Measurements from ENCODE around the gene RABGAP1L. TPM values are rescaled to one million over a fixed set of nuclear protein-coding genes. Genes with fewer than 3 reads are reported as not detected.

Gene RABGAP1L
- polyA plus RNA-seq, 1 donor: 51.9 TPM

DNA sequence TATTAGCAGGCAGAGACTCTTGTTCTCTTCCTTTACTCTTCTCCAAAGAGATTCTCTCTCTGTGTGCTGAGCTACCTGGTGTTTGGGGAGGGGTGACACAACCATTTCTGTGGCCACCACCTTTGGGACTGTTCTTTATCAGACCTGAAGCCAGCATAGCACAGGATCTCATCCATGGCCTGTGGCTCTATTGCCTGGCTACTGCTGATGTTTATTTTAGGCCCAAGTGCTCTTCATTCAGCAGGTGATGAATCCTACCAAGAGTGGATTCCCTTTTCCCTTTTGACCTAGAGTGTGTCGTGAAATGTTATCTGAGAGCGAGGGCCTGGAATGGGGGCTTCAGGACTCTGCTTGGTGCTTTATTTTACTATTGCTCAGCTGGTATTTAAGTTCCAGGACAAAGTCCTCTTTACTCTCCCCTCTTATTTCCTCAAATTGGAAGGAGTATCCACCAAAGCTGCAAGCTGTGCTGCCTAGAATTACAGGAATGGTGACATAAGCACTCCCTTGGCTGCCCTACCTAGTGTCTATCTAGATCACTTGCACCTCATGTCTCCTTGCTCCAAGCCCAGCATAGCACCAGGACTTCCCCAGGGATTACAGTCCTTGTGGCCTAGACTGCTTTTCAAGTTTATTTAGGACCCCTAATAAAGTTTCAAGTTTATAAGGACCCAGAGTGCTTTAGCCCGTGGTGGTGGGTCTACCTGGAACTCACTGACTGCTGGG is 193.7 kb downstream of the RABGAP1L start:
- Histone ChIP-seq H3K27me3 (ENCODE audit: control insufficient read depth, insufficient read depth, low read length) (no peaks in the 10 kb centered on the region), H3K4me3 (ENCODE audit: low read length) (no peak overlapping the region), H3K4me1 (ENCODE audit: control insufficient read depth, insufficient read depth, low read length) (no peaks in the 10 kb centered on the region), H3K27ac (ENCODE audit: low read length) (no peak overlapping the region), H3K9me3 (ENCODE audit: control insufficient read depth, low read depth, low read length) (peaks cover 2% of the 10 kb centered on the region), H3K36me3 (ENCODE audit: control insufficient read depth, insufficient read depth, low read length) (no peaks in the 10 kb centered on the region)
- no peak for DNase-seq
- WGBS (ENCODE audit: insufficient coverage, low lambda C conversion rate): no CpG with 5 or more reads among the region's 3 CpGs

DNA sequence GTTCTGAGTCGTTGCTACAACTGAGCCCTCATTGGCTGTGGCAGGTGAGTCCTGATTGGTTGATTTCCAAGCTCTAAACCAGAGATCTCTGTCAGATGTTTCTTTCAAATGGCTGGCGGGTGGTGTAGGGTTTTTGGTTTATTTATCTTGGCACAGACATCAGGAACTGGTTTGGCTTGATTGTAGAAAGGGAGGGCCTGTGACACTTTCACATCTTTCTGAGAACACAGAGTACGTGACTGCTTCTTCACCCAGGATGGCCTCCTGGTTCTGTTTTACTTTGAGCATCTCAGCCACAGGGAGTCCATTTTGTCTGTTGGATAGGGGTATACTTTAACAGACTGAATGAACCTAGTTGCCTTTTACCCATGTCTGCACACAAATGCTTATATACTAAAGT is 199.0 kb downstream of the RABGAP1L start:
- Histone ChIP-seq H3K27ac (ENCODE audit: low read length) (no peak overlapping the region), H3K27me3 (ENCODE audit: control insufficient read depth, insufficient read depth, low read length) (no peaks in the 10 kb centered on the region), H3K9me3 (ENCODE audit: control insufficient read depth, low read depth, low read length) (no peaks in the 10 kb centered on the region), H3K4me3 (ENCODE audit: low read length) (no peak overlapping the region), H3K36me3 (ENCODE audit: control insufficient read depth, insufficient read depth, low read length) (no peaks in the 10 kb centered on the region), H3K4me1 (ENCODE audit: control insufficient read depth, insufficient read depth, low read length) (no peaks in the 10 kb centered on the region)
- WGBS (ENCODE audit: insufficient coverage, low lambda C conversion rate): no CpG with 5 or more reads among the region's 3 CpGs
- no peak for DNase-seq

DNA sequence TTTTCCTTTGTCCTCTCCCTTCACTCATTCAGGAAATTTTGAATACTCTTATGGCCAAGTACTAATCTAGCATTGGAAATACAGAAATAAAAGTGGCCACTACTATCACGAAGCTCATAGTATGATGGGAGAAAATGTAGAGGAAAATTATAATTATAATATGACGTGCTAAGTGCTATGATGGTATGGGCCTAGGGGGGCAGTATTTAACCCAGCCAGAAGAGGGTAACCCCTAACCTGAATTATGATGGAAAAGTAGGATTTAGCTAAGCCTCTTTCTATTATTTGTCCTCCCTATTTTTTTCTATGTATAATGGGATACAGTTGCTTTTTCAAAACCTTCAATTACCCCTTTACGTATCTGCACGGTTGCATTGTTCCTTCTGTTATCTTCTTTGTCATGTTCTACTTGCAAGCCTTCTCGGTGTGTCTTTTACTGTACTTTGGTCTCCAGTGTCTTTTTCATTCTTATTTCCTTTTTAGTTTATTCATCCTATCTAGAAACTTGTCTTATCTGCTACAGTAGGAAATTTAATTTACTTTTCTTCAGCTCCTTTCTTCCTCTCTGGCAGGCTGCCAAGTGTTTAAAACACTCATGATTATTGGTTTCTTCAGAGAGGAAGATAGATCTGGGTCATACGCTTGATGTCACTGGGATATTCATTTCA is 199.6 kb downstream of the RABGAP1L start:
- WGBS (ENCODE audit: insufficient coverage, low lambda C conversion rate): 43% methylated on average over 5 of the region's 6 CpGs
- peak; percentile 7 to 73 for DNase-seq

DNA sequence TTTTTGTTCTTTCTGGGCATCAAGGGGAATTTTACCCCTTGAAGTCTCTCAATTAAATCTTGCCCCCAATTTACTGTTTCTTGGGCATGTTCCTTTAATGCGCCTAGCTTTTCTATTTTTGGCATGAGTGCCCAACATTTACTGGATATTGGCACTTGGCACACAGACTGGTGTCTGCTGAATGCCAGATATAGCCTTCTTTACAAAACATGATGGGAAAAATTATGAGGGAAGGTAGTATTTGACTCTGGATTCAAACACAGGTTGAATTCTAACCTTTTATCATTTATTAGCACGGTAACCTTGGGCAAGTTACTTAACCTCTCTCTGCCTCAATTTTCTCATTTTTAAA is 200.1 kb downstream of the RABGAP1L start:
- Histone ChIP-seq H3K27me3 (ENCODE audit: control insufficient read depth, insufficient read depth, low read length) (no peaks in the 10 kb centered on the region), H3K36me3 (ENCODE audit: control insufficient read depth, insufficient read depth, low read length) (no peaks in the 10 kb centered on the region), H3K27ac (ENCODE audit: low read length) (no peak overlapping the region), H3K4me3 (ENCODE audit: low read length) (no peak overlapping the region), H3K4me1 (ENCODE audit: control insufficient read depth, insufficient read depth, low read length) (no peaks in the 10 kb centered on the region), H3K9me3 (ENCODE audit: control insufficient read depth, low read depth, low read length) (no peaks in the 10 kb centered on the region)
- WGBS (ENCODE audit: insufficient coverage, low lambda C conversion rate): 100% methylated on average over 1 of the region's 2 CpGs
- no peak for DNase-seq

More for the DNA sequence above, 199.6 kb downstream of the RABGAP1L start:
- Histone ChIP-seq H3K27ac (ENCODE audit: low read length) (no peak overlapping the region), H3K36me3 (ENCODE audit: control insufficient read depth, insufficient read depth, low read length) (no peaks in the 10 kb centered on the region), H3K9me3 (ENCODE audit: control insufficient read depth, low read depth, low read length) (no peaks in the 10 kb centered on the region), H3K4me1 (ENCODE audit: control insufficient read depth, insufficient read depth, low read length) (no peaks in the 10 kb centered on the region), H3K27me3 (ENCODE audit: control insufficient read depth, insufficient read depth, low read length) (no peaks in the 10 kb centered on the region), H3K4me3 (ENCODE audit: low read length) (no peak overlapping the region)

DNA sequence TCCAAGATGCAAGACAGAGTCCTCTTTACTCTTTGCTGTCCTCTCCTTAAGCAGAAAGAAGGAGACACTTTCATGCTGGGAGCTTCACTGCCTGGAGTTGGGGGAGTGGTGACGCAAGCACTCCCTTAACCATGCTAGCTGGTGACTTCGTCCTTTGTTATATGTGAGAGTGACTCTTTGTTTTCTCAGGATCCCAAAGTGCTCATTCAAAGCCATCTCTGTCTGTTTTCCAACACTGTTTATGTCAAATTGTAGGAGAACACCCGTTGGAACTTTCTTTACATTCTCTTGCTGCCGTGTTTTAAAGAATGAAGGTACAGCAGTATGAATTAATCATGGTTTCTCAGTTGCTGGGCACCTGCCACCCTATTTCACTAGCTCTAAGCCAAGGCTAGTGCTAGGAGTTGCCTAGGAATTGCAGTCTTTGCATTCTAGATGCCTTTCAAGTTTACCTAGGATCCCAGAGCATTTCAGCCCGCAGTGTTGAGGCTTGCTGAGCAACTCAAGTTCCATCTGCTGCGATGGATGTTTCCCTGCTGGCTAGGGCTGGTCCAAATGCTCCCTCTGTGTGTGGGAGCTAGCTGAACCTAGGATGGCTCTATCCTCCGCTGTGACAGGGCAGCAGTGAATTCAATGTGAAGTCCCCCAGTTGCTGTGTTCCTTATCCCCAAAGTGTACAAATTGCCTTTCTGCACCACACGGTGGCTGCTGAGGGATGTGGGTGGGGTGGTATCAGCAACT is 205.8 kb downstream of the RABGAP1L start:
- Histone ChIP-seq H3K36me3 (ENCODE audit: control insufficient read depth, insufficient read depth, low read length) (no peaks in the 10 kb centered on the region), H3K9me3 (ENCODE audit: control insufficient read depth, low read depth, low read length) (no peaks in the 10 kb centered on the region), H3K27me3 (ENCODE audit: control insufficient read depth, insufficient read depth, low read length) (no peaks in the 10 kb centered on the region), H3K4me1 (ENCODE audit: control insufficient read depth, insufficient read depth, low read length) (no peaks in the 10 kb centered on the region), H3K27ac (ENCODE audit: low read length) (no peak overlapping the region), H3K4me3 (ENCODE audit: low read length) (no peak overlapping the region)
- DNase-seq: no peak
- no CpG with 5 or more reads among the region's 8 CpGs for WGBS (ENCODE audit: insufficient coverage, low lambda C conversion rate)

DNA sequence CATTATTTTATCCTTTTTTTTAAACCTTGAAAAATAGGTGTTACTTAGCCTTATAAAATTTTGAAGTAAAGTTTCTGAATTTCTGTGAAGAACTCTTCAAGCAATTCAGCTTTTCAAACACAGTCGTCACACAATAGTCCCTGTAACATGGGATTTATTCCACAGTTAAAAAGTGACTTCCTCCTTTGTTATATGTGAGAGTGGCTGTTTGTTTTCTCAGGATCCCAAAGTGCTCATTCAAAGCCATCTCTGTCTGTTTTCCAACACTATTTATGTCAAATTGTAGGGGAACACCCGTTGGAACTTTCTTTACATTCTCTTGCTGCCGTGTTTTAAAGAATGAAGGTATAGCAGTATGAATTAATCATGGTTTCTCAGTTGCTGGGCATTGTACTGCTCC is 207.6 kb downstream of the RABGAP1L start:
- Histone ChIP-seq H3K36me3 (ENCODE audit: control insufficient read depth, insufficient read depth, low read length) (no peaks in the 10 kb centered on the region), H3K27ac (ENCODE audit: low read length) (no peak overlapping the region), H3K4me3 (ENCODE audit: low read length) (no peak overlapping the region), H3K4me1 (ENCODE audit: control insufficient read depth, insufficient read depth, low read length) (no peaks in the 10 kb centered on the region), H3K27me3 (ENCODE audit: control insufficient read depth, insufficient read depth, low read length) (no peaks in the 10 kb centered on the region), H3K9me3 (ENCODE audit: control insufficient read depth, low read depth, low read length) (no peaks in the 10 kb centered on the region)
- WGBS (ENCODE audit: insufficient coverage, low lambda C conversion rate): no CpG with 5 or more reads among the region's 3 CpGs
- no peak for DNase-seq

DNA sequence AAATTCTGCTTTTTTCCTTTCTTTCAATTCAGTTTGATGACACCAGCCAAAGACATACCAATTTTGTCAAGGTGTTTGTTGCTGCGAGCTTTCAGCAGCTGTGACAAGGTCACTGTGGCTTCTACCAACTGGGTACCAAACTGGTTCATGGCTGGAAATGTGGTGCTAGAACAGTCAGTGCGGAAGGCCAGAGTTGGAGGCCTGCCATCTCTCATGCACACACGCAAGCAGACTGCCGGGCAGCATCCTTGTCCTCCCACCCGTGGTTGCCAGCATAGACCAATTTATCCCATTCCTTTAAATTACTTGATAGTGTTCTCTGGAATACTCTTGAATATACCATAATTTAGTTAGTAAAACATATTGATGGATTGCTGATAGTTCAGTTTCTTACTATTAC is 208.6 kb downstream of the RABGAP1L start:
- no CpG with 5 or more reads among the region's 5 CpGs for WGBS (ENCODE audit: insufficient coverage, low lambda C conversion rate)
- DNase-seq: no peak
- Histone ChIP-seq H3K4me1 (ENCODE audit: control insufficient read depth, insufficient read depth, low read length) (no peaks in the 10 kb centered on the region), H3K36me3 (ENCODE audit: control insufficient read depth, insufficient read depth, low read length) (no peaks in the 10 kb centered on the region), H3K4me3 (ENCODE audit: low read length) (no peak overlapping the region), H3K9me3 (ENCODE audit: control insufficient read depth, low read depth, low read length) (no peaks in the 10 kb centered on the region), H3K27ac (ENCODE audit: low read length) (no peak overlapping the region), H3K27me3 (ENCODE audit: control insufficient read depth, insufficient read depth, low read length) (no peaks in the 10 kb centered on the region)

DNA sequence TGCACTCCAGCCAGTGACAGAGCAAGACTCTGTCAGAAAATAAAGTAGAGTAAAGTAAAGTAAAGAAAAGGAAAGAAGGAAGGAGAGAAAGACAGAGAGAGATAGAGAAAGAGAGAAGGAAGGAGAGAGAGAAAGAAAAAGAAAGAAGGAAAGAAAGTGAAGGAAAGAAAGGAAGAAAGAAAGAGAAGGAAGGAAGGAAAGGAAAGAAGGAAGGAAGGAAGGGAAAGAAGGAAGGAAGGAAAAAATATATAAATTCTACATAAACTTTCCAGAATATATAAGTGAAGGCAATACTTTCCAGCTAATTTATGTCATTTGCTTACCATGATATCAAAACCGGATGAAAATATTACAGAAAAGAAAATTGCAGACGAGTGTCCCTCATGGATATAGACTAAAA is 216.7 kb downstream of the RABGAP1L start:
- DNase-seq: no peak
- Histone ChIP-seq H3K36me3 (ENCODE audit: control insufficient read depth, insufficient read depth, low read length) (no peaks in the 10 kb centered on the region), H3K27me3 (ENCODE audit: control insufficient read depth, insufficient read depth, low read length) (no peaks in the 10 kb centered on the region), H3K9me3 (ENCODE audit: control insufficient read depth, low read depth, low read length) (no peaks in the 10 kb centered on the region), H3K4me3 (ENCODE audit: low read length) (no peak overlapping the region), H3K4me1 (ENCODE audit: control insufficient read depth, insufficient read depth, low read length) (no peaks in the 10 kb centered on the region), H3K27ac (ENCODE audit: low read length) (no peak overlapping the region)
- 100% methylated on average over 2 of the region's 2 CpGs for WGBS (ENCODE audit: insufficient coverage, low lambda C conversion rate)

DNA sequence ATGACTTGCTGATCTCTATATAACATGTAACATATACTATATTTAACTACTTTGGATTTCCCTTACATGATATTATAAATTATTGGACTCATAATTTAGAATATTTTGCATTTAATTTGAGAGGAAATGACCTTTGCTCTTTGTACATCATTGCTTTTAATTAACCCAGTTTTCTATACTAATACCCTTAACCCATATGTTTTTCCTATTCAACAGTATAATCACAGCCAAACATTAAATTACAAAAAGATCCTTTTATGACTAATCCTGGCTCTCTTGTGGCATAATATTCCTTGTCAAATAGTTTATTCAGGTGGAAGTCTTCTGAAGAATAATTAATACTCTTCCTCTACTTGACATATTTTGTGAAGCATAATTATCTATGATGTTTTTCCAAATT is 232.4 kb downstream of the RABGAP1L start:
- DNase-seq: no peak
- Histone ChIP-seq H3K27me3 (ENCODE audit: control insufficient read depth, insufficient read depth, low read length) (no peaks in the 10 kb centered on the region), H3K9me3 (ENCODE audit: control insufficient read depth, low read depth, low read length) (no peaks in the 10 kb centered on the region), H3K36me3 (ENCODE audit: control insufficient read depth, insufficient read depth, low read length) (peaks cover 2% of the 10 kb centered on the region), H3K4me3 (ENCODE audit: low read length) (no peak overlapping the region), H3K4me1 (ENCODE audit: control insufficient read depth, insufficient read depth, low read length) (no peaks in the 10 kb centered on the region), H3K27ac (ENCODE audit: low read length) (no peak overlapping the region)

DNA sequence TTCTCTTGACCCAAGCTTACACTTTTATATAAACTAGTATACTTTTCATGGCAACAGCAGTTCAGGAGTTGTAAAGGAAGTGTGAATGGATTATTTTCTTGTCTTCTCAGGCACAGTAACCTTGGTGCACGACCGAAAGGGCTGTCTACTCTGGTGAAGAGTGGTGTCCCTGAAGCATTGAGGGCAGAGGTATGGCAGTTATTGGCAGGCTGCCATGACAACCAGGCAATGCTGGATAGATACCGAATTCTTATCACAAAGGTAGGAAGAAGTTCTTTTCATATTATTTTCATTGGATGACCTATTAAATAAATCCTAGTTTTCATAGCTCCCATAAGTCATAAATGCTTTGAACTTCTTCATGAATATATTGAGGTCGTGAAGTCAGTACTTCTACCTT is 234.6 kb downstream of the RABGAP1L start:
- Histone ChIP-seq H3K36me3 (ENCODE audit: control insufficient read depth, insufficient read depth, low read length) (peaks cover 5% of the 10 kb centered on the region), H3K4me3 (ENCODE audit: low read length) (no peak overlapping the region), H3K4me1 (ENCODE audit: control insufficient read depth, insufficient read depth, low read length) (no peaks in the 10 kb centered on the region), H3K27ac (ENCODE audit: low read length) (no peak overlapping the region), H3K9me3 (ENCODE audit: control insufficient read depth, low read depth, low read length) (no peaks in the 10 kb centered on the region), H3K27me3 (ENCODE audit: control insufficient read depth, insufficient read depth, low read length) (no peaks in the 10 kb centered on the region)
- no peak for DNase-seq
- 100% methylated on average over 1 of the region's 4 CpGs for WGBS (ENCODE audit: insufficient coverage, low lambda C conversion rate)

Data from large intestine (tissue), 3 donors.